H1 (cell line): Measurements from ENCODE around the gene PIMREG. TPM values are rescaled to one million over a fixed set of nuclear protein-coding genes. Genes with fewer than 3 reads are reported as not detected.

ENCODE experiments used
- CTCF ChIA-PET: fragments of 300-600 bp; sonication (Branson Sonifier 250); formaldehyde crosslinking; loops from one replicate; lab custom pipeline; 2021; ENCODE audit not compliant: partially characterized antibody; lab: Charles Lee
- POLR2A ChIA-PET: fragments of 300-600 bp; sonication (Branson Sonifier 250); formaldehyde crosslinking; loops from one replicate; lab custom pipeline; 2021; ENCODE audit warnings: inconsistent platforms; ENCODE audit not compliant: partially characterized antibody; lab: Charles Lee
- DNase-seq, 2 experiments: peaks; one replicate each; pipeline versions ENCODE4 v3.0.0 to v3.0.0-alpha.2; 2010 to 2022; ENCODE audit warnings: low spot score in 2 of 2, low read depth in 1 of 2, mixed read lengths in 1 of 2
- FAIRE-seq: peaks from 2 replicates; lab custom pipeline; 2011; peaks lifted over from hg19 to GRCh38; lab: Jason Lieb, UNC
- H2AFZ ChIP-seq: 2 replicates; pipeline ENCODE4 v1.8.1; 2012; ENCODE audit warnings: low read length, inconsistent platforms
- H2AK5ac ChIP-seq: 2 replicates; pipeline ENCODE4 v1.6.1; 2013; ENCODE audit warnings: low read depth, low read length
- H2BK120ac ChIP-seq: replicated peaks from 2 replicates; pipeline ENCODE3; 2013; ENCODE audit warnings: low read depth, low read length, inconsistent platforms
- H2BK12ac ChIP-seq: 2 replicates; pipeline ENCODE4 v1.6.1; 2013; ENCODE audit warnings: low read depth, low read length
- H2BK15ac ChIP-seq: 2 replicates; pipeline ENCODE4 v1.6.1; 2013; ENCODE audit warnings: low read length
- H2BK20ac ChIP-seq: 2 replicates; pipeline ENCODE4 v1.6.1; 2013; ENCODE audit warnings: low read length
- H2BK5ac ChIP-seq: 2 replicates; pipeline ENCODE4 v1.6.1; 2013; ENCODE audit warnings: low read depth, low read length
- H3K14ac ChIP-seq: 2 replicates; pipeline ENCODE4 v1.6.1; 2013; ENCODE audit warnings: inconsistent platforms; ENCODE audit not compliant: insufficient read length
- H3K18ac ChIP-seq: 2 replicates; pipeline ENCODE4 v1.6.1; 2013; ENCODE audit warnings: low read length; ENCODE audit errors: extremely low read depth
- H3K23ac ChIP-seq: 2 replicates; pipeline ENCODE4 v1.6.1; 2013; ENCODE audit warnings: inconsistent platforms; ENCODE audit not compliant: insufficient read length
- H3K23me2 ChIP-seq: 2 replicates; pipeline ENCODE4 v1.6.1; 2013; ENCODE audit warnings: low read depth, low read length
- H3K27ac ChIP-seq: 2 replicates; pipeline ENCODE4 v1.6.1; 2011; ENCODE audit warnings: low read depth, low read length, inconsistent platforms
- H3K27me3 ChIP-seq, 4 experiments: replicated peaks in 1 of 4; 1 replicate in 1 of 4; 2 replicates in 3 of 4; pipeline versions ENCODE4 v1.6.1 to v1.8.1; 2011 to 2013; ENCODE audit warnings: low read length in 3 of 4, mild to moderate bottlenecking in 3 of 4, inconsistent platforms in 2 of 4, mixed read lengths in 2 of 4, moderate library complexity in 1 of 4; ENCODE audit not compliant: control insufficient read depth in 3 of 4, insufficient read depth in 3 of 4; ENCODE audit errors: extremely low read depth in 1 of 4
- H3K36me3 ChIP-seq, 4 experiments: 2 replicates each; pipeline versions ENCODE4 v1.6.1 to v1.8.1; 2011 to 2013; ENCODE audit warnings: mild to moderate bottlenecking in 4 of 4, low read length in 3 of 4, moderate library complexity in 2 of 4, control low read depth in 1 of 4, inconsistent platforms in 1 of 4; ENCODE audit not compliant: insufficient read depth in 4 of 4, control insufficient read depth in 2 of 4
- H3K4ac ChIP-seq: replicated peaks from 2 replicates; pipeline ENCODE3; 2013; ENCODE audit warnings: low read length, low read depth, mixed read lengths, inconsistent platforms; ENCODE audit not compliant: insufficient read length
- H3K4me1 ChIP-seq, 4 experiments: replicated peaks in 1 of 4; 1 replicate in 1 of 4; 2 replicates in 3 of 4; pipeline versions ENCODE4 v1.6.1 to v1.8.1; 2011 to 2013; ENCODE audit warnings: low read length in 3 of 4, inconsistent platforms in 2 of 4, mixed read lengths in 1 of 4; ENCODE audit not compliant: insufficient read depth in 4 of 4, control insufficient read depth in 3 of 4
- H3K4me2 ChIP-seq, 2 experiments: 2 replicates each; pipeline versions ENCODE4 v1.6.1 to v1.8.1; 2011 to 2013; ENCODE audit warnings: low read depth in 2 of 2, low read length in 2 of 2, control low read depth in 1 of 2, inconsistent platforms in 1 of 2, mild to moderate bottlenecking in 1 of 2; ENCODE audit not compliant: insufficient read depth in 1 of 2
- H3K4me3 ChIP-seq, 4 experiments: fragments of 200-600, 300-600 bp in 1 of 4; sonication (generic), shearing (Covaris generic), sonication (Bioruptor Twin) in 1 of 4; 2 replicates each; pipeline versions ENCODE4 v1.5.1 to v1.8.1; 2011 to 2016; ENCODE audit warnings: low read length in 4 of 4, low read depth in 3 of 4, control low read depth in 2 of 4, inconsistent platforms in 2 of 4, mild to moderate bottlenecking in 2 of 4, mixed read lengths in 1 of 4, moderate library complexity in 1 of 4; ENCODE audit not compliant: insufficient read depth in 2 of 4; ENCODE audit errors: extremely low read depth in 1 of 4
- H3K56ac ChIP-seq: replicated peaks from 2 replicates; pipeline ENCODE3; 2013; ENCODE audit warnings: low read depth, mild to moderate bottlenecking, mixed read lengths, low read length, inconsistent platforms; ENCODE audit not compliant: insufficient read length
- H3K79me1 ChIP-seq: 2 replicates; pipeline ENCODE4 v1.6.1; 2013; ENCODE audit warnings: low read depth, low read length, control low read depth
- H3K79me2 ChIP-seq, 2 experiments: 2 replicates each; pipeline versions ENCODE4 v1.6.1 to v1.8.1; 2012 to 2013; ENCODE audit warnings: low read length in 2 of 2, mild to moderate bottlenecking in 2 of 2, inconsistent platforms in 1 of 2; ENCODE audit not compliant: insufficient read depth in 2 of 2, control insufficient read depth in 1 of 2
- H3K9ac ChIP-seq, 4 experiments: replicated peaks in 1 of 4; 1 replicate in 1 of 4; 2 replicates in 3 of 4; pipeline versions ENCODE4 v1.6.1 to v1.8.1; 2011 to 2013; ENCODE audit warnings: low read depth in 3 of 4, low read length in 3 of 4, control low read depth in 2 of 4, mild to moderate bottlenecking in 2 of 4, moderate library complexity in 2 of 4, inconsistent platforms in 1 of 4; ENCODE audit errors: extremely low read depth in 1 of 4
- H3K9me3 ChIP-seq, 2 experiments: 2 replicates each; pipeline versions ENCODE4 v1.6.1 to v1.8.1; 2012 to 2013; ENCODE audit warnings: mild to moderate bottlenecking in 2 of 2, moderate library complexity in 2 of 2, control low read depth in 1 of 2, inconsistent platforms in 1 of 2, low read depth in 1 of 2, low read length in 1 of 2, mixed read lengths in 1 of 2; ENCODE audit not compliant: insufficient read depth in 2 of 2
- H4K20me1 ChIP-seq, 2 experiments: replicated peaks in 1 of 2; 2 replicates each; pipeline versions ENCODE3 to v1.8.1; 2011 to 2013; ENCODE audit warnings: inconsistent platforms in 2 of 2, low read length in 2 of 2, mild to moderate bottlenecking in 1 of 2; ENCODE audit not compliant: insufficient read depth in 2 of 2, control insufficient read depth in 1 of 2
- H4K5ac ChIP-seq: 2 replicates; pipeline ENCODE4 v1.6.1; 2013; ENCODE audit warnings: low read length, low read depth, mixed read lengths, inconsistent platforms; ENCODE audit not compliant: insufficient read length
- H4K8ac ChIP-seq: 2 replicates; pipeline ENCODE4 v1.8.0; 2013; ENCODE audit warnings: mild to moderate bottlenecking, moderate library complexity, low read length, inconsistent platforms; ENCODE audit not compliant: insufficient read depth; ENCODE audit errors: extremely low read depth
- H4K91ac ChIP-seq: replicated peaks from 2 replicates; pipeline ENCODE3; 2013; ENCODE audit warnings: low read length, mixed read lengths, inconsistent platforms; ENCODE audit not compliant: insufficient read length
- BACH1 ChIP-seq: IDR thresholded peaks from 2 replicates; pipeline ENCODE4 v1.6.1; 2012; ENCODE audit warnings: low read length, improper control_type of control experiment
- HDAC6 ChIP-seq: IDR thresholded peaks from one replicate; pipeline ENCODE4 v1.7.1; 2012; ENCODE audit warnings: low read depth, mild to moderate bottlenecking, inconsistent platforms, low read length, moderate library complexity
- POLR2A ChIP-seq, 2 experiments: IDR thresholded peaks; 1 replicate in 1 of 2; 2 replicates in 1 of 2; pipeline ENCODE4 v1.6.1; 2011; ENCODE audit warnings: low read depth in 2 of 2, low read length in 2 of 2, mild to moderate bottlenecking in 2 of 2; ENCODE audit errors: control extremely low read depth in 1 of 2
- SP4 ChIP-seq: IDR thresholded peaks from 2 replicates; pipeline ENCODE4 v1.6.1; 2012; ENCODE audit warnings: low read length, inconsistent platforms
- TCF12 ChIP-seq: IDR thresholded peaks from 2 replicates; pipeline ENCODE4 v1.6.1; 2011; ENCODE audit warnings: low read depth, mild to moderate bottlenecking, low read length
- WGBS, 2 experiments: shearing (Covaris generic) in 1 of 2; methylation state at CpG; one replicate each; pipeline versions ENCODE4 v1.1.6 to v1.1.7; 2013 to 2015; ENCODE audit warnings: low lambda C conversion rate in 2 of 2, mixed read lengths in 2 of 2, inconsistent platforms in 1 of 2, low coverage in 1 of 2, missing lambda C conversion rate in 1 of 2; ENCODE audit not compliant: insufficient replicate concordance in 2 of 2, insufficient coverage in 1 of 2, insufficient read length in 1 of 2; ENCODE audit errors: extremely low coverage in 1 of 2, missing lambda C conversion rate in 1 of 2; 5-methylcytosine and 5-hydroxymethylcytosine counted together
- polyA plus RNA-seq, 7 experiments: library from polyadenylated mRNA; depleted of rRNA in 3 of 7; stranded (reverse) in 5 of 7; unstranded in 2 of 7; fragments of >200 nt in 5 of 7; fragments of 200-250 nt in 2 of 7; gene quantifications; 1 replicate in 5 of 7; 2 replicates in 1 of 7; 4 replicates in 1 of 7; pipeline versions ENCODE4 v1.2.1 to v1.2.3, GENCODE V29; 2011 to 2013; ENCODE audit warnings: missing spikeins in 2 of 7, mixed read lengths in 2 of 7
- total RNA-seq: library from RNA; stranded (reverse); fragmentation: NEBNext Ultra II Directional; extraction: Animal tissue kit (Norgen Biotek cat#: 25700); gene quantifications from 2 replicates; pipeline ENCODE4 v1.2.1, GENCODE V29; 2021

PIMREG gene
- total and polyA plus RNA-seq, 2 of the 8 experiments (the other 6 are each of a cell fraction or from before 2014, with no cell fraction given), result 133 to 148 TPM

- Histone ChIP-seq H3K79me1 (peaks cover 2% of the 10 kb centered on the region), H3K9me3 (no peaks in the 10 kb centered on the region), H2BK120ac (no peak overlapping the region), H4K20me1 (peaks cover 0 to 11% of the 10 kb centered on the region in 2 experiments), H3K23me2 (peaks cover 12% of the 10 kb centered on the region), H3K4me3 (0 out of 8 replicates have a peak overlapping the region, but pooled peaks of 1 of the 4 experiments have one; percentile 0), H2BK15ac (no peak overlapping the region), H4K91ac (no peak overlapping the region), H3K4me2 (no peak overlapping the region), H3K36me3 (peaks cover 14 to 46% (median 34%) of the 10 kb centered on the region in 4 experiments), H2AFZ (no peak overlapping the region), H2BK12ac (no peak overlapping the region), H2BK5ac (no peak overlapping the region), H3K56ac (no peak overlapping the region), H3K27me3 (no peaks in the 10 kb centered on the region; a peak in 3 of 7 replicates), H3K27ac (no peak overlapping the region), H2AK5ac (no peak overlapping the region), H3K9ac (no peak overlapping the region; a peak in 1 of 7 replicates), H3K4me1 (peaks cover 2 to 43% (median 21%) of the 10 kb centered on the region in 4 experiments), H3K18ac (no peak overlapping the region; the same call in 1 of the 2 replicates), H4K8ac (no peak overlapping the region), H3K4ac (no peak overlapping the region), H3K79me2 (peaks cover 0 to 3% of the 10 kb centered on the region in 2 experiments; a peak in 2 of 4 replicates), H3K23ac (no peak overlapping the region), H4K5ac (no peak overlapping the region), H3K14ac (no peak overlapping the region), H2BK20ac (no peak overlapping the region)
- FAIRE-seq, result no peak
- ChIA-PET POLR2A (no interaction called here), CTCF (no interaction called here)
- DNase-seq, result no peak
- TF ChIP-seq TCF12, result no peak
- TF ChIP-seq BACH1, result no peak
- no peak; a peak in 1 of 3 replicates for TF ChIP-seq POLR2A (IDR thresholded peaks at IDR 0.05; ENCODE audit: control extremely low read depth in 1 of 2, low read depth in 2 of 2, low read length in 2 of 2)
- no peak for TF ChIP-seq SP4
- no peak for TF ChIP-seq HDAC6
- whole genome bisulfite sequencing, 2 experiments, result 67% methylated on average over 12 of the region's 12 CpGs; no CpG with 5 or more reads in 1 of the 2 experiments
Observed at GRCh38 chr17:6450926-6451832, 6.9 kb downstream of the PIMREG start.
